BLaER1 treated with 17β-estradiol and CSF1 and Interleukin-3, amounts not matched to agents 10 nM and 100 nM (cell line): ENCODE data around the gene BOLA1.

Source experiments
- H3K27ac ChIP-seq, 11 experiments: shearing (Covaris generic); formaldehyde crosslinking; 2 replicates each; pipeline ENCODE4 v1.8.1; 2022
- H3K27me3 ChIP-seq, 11 experiments: shearing (Covaris generic); formaldehyde crosslinking; 2 replicates each; pipeline ENCODE4 v1.8.1; 2022
- H3K36me3 ChIP-seq, 11 experiments: shearing (Covaris generic); formaldehyde crosslinking; 2 replicates each; pipeline ENCODE4 v1.8.1; 2022
- H3K4me1 ChIP-seq, 10 experiments: shearing (Covaris generic); formaldehyde crosslinking; 2 replicates each; pipeline ENCODE4 v1.8.1; 2022
- H3K4me2 ChIP-seq, 11 experiments: shearing (Covaris generic); formaldehyde crosslinking; 2 replicates each; pipeline ENCODE4 v1.8.1; 2022
- H3K4me3 ChIP-seq, 10 experiments: shearing (Covaris generic); formaldehyde crosslinking; 2 replicates each; pipeline ENCODE4 v1.8.1; 2022
- H3K9ac ChIP-seq, 11 experiments: shearing (Covaris generic); formaldehyde crosslinking; 2 replicates each; pipeline ENCODE4 v1.8.1; 2022
- H3K9me3 ChIP-seq, 11 experiments: shearing (Covaris generic); formaldehyde crosslinking; replicated peaks in 1 of 11; 2 replicates each; pipeline ENCODE4 v1.8.1; 2022
- H4K20me1 ChIP-seq, 11 experiments: shearing (Covaris generic); formaldehyde crosslinking; 2 replicates each; pipeline ENCODE4 v1.8.1; 2022
- Cebpa-rat ChIP-seq, 11 experiments: shearing (Covaris generic); IDR thresholded peaks; 2 replicates each; pipeline ENCODE4 v1.8.1; 2022

The BOLA1 gene

DNA sequence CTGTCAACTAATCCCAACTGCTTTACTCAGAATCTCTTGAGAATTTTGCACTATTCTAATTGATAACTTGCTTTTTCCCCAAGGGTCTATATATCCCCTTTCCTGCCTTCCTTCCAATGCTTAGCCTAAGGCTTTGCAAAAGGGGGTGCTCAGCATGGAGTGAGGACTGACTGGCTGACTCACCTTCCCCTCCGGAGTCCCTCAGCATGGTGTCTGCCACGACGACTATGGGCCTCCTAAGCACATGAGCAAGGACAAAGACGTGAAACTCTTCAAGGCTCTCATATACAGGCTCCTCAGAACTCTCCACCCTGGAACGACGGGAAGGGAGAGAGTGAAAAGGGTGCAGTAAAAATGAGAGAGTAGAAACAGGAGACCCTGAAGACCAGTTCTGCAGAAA, 50.5 kb downstream of the BOLA1 start:
- no peak for TF ChIP-seq Cebpa-rat (IDR thresholded peaks at IDR 0.05)
- H3K4me3 ChIP-seq: no peak overlapping the region
- H3K9ac ChIP-seq: no peak overlapping the region
- H3K27ac ChIP-seq: no peak overlapping the region
- H3K4me1 ChIP-seq: no peaks in the 10 kb centered on the region
- 0 out of 22 replicates have a peak, but pooled peaks cover 0 to 3% (median 0%) of the 10 kb centered on the region in 11 experiments for H3K9me3 ChIP-seq
- no peak overlapping the region for H3K4me2 ChIP-seq
- no peaks in the 10 kb centered on the region for H3K27me3 ChIP-seq
- H3K36me3 ChIP-seq: no peaks in the 10 kb centered on the region
- H4K20me1 ChIP-seq: no peaks in the 10 kb centered on the region
